Measurements from ENCODE around the gene CTSW. TPM values are rescaled to one million over a fixed set of nuclear protein-coding genes. Genes with fewer than 3 reads are reported as not detected.

The CTSW gene
- total RNA-seq, 1 experiment from 2014 or later: not detected

- no peaks in the 10 kb centered on the region for H3K27me3 ChIP-seq (ENCODE audit: control insufficient read depth, insufficient read depth, low read length)
- ChIA-PET POLR2A (no interaction called here), CTCF (interaction anchor here (0.6 kb wide), 1 partner anchor 63 kb away, joined by 3 read pairs; no protein-coding TSS in a partner anchor)
- TF ChIP-seq SIN3A (IDR thresholded peaks at IDR 0.05; ENCODE audit: borderline replicate concordance, insufficient read depth, low read depth, low read length) (no peak), POLR2AphosphoS5 (IDR thresholded peaks at IDR 0.05; ENCODE audit: low read depth, low read length) (no peak)
- TF ChIP-seq, protein P1, sequence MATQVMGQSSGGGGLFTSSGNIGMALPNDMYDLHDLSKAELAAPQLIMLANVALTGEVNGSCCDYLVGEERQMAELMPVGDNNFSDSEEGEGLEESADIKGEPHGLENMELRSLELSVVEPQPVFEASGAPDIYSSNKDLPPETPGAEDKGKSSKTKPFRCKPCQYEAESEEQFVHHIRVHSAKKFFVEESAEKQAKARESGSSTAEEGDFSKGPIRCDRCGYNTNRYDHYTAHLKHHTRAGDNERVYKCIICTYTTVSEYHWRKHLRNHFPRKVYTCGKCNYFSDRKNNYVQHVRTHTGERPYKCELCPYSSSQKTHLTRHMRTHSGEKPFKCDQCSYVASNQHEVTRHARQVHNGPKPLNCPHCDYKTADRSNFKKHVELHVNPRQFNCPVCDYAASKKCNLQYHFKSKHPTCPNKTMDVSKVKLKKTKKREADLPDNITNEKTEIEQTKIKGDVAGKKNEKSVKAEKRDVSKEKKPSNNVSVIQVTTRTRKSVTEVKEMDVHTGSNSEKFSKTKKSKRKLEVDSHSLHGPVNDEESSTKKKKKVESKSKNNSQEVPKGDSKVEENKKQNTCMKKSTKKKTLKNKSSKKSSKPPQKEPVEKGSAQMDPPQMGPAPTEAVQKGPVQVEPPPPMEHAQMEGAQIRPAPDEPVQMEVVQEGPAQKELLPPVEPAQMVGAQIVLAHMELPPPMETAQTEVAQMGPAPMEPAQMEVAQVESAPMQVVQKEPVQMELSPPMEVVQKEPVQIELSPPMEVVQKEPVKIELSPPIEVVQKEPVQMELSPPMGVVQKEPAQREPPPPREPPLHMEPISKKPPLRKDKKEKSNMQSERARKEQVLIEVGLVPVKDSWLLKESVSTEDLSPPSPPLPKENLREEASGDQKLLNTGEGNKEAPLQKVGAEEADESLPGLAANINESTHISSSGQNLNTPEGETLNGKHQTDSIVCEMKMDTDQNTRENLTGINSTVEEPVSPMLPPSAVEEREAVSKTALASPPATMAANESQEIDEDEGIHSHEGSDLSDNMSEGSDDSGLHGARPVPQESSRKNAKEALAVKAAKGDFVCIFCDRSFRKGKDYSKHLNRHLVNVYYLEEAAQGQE (IDR thresholded peaks at IDR 0.05; ENCODE audit: insufficient read depth in 1 of 2, low read depth in 2 of 2, low read length in 1 of 2): no peak
- in situ Hi-C loops (cut with HindIII; ENCODE audit: low pct_unique_long_range_greater_than_20kb, low sequenced_read_pairs): no loop called here
- no peaks in the 10 kb centered on the region for H3K9me3 ChIP-seq (ENCODE audit: control insufficient read depth, insufficient read depth, low read depth, low read length)
- H3K4me1 ChIP-seq (ENCODE audit: control insufficient read depth, insufficient read depth, low read length): peaks cover 33% of the 10 kb centered on the region
- DNase-seq (ENCODE audit: low read depth, low spot score) (no peak), ATAC-seq (no peak)
- H3K27ac ChIP-seq (ENCODE audit: low read length): 0 out of 2 replicates have a peak overlapping the region, but pooled peaks have one; percentile 6
- H3K36me3 ChIP-seq (ENCODE audit: control insufficient read depth, insufficient read depth, low read length): peaks cover 3% of the 10 kb centered on the region; the same call in 1 of the 2 replicates
- no TSS peak for BruUV-seq (replicated peaks)
- intact Hi-C loops (cut with micrococcal nuclease; ENCODE audit: unreplicated experiment): no loop called here
- H3K4me3 ChIP-seq (ENCODE audit: low read depth in 2 of 2, low read length in 2 of 2): no peak overlapping the region
Measured at GRCh38 chr11:65921876-65922275, 42.2 kb downstream of the CTSW start.

GRCh38 chr11:65922565-65922964 is 42.9 kb downstream of the CTSW start:
- ChIA-PET POLR2A (interaction anchor here (0.6 kb wide), 3 partner anchors 36 to 95 kb away, joined by 3 to 8 read pairs (median 7); no protein-coding TSS in a partner anchor), CTCF (interaction anchor here (0.9 kb wide), 1 partner anchor 37 kb away, joined by 3 read pairs; no protein-coding TSS in a partner anchor)
- no peaks in the 10 kb centered on the region for H3K27me3 ChIP-seq (ENCODE audit: control insufficient read depth, insufficient read depth, low read length)
- no peak for DNase-seq (ENCODE audit: low read depth, low spot score)
- H3K36me3 ChIP-seq (ENCODE audit: control insufficient read depth, insufficient read depth, low read length): peaks cover 3% of the 10 kb centered on the region; the same call in 1 of the 2 replicates
- intact Hi-C loops (cut with micrococcal nuclease; ENCODE audit: unreplicated experiment) (no loop called here), in situ Hi-C loops (cut with HindIII; ENCODE audit: low pct_unique_long_range_greater_than_20kb, low sequenced_read_pairs) (no loop called here)
- TF ChIP-seq POLR2AphosphoS5 (IDR thresholded peaks at IDR 0.05; ENCODE audit: low read depth, low read length) (no peak), SIN3A (IDR thresholded peaks at IDR 0.05; ENCODE audit: borderline replicate concordance, insufficient read depth, low read depth, low read length) (no peak), TCF7L2 (IDR thresholded peaks at IDR 0.05; ENCODE audit: low read depth, low read length) (no peak)
- TF ChIP-seq, protein P2, sequence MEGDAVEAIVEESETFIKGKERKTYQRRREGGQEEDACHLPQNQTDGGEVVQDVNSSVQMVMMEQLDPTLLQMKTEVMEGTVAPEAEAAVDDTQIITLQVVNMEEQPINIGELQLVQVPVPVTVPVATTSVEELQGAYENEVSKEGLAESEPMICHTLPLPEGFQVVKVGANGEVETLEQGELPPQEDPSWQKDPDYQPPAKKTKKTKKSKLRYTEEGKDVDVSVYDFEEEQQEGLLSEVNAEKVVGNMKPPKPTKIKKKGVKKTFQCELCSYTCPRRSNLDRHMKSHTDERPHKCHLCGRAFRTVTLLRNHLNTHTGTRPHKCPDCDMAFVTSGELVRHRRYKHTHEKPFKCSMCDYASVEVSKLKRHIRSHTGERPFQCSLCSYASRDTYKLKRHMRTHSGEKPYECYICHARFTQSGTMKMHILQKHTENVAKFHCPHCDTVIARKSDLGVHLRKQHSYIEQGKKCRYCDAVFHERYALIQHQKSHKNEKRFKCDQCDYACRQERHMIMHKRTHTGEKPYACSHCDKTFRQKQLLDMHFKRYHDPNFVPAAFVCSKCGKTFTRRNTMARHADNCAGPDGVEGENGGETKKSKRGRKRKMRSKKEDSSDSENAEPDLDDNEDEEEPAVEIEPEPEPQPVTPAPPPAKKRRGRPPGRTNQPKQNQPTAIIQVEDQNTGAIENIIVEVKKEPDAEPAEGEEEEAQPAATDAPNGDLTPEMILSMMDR (IDR thresholded peaks at IDR 0.05): no peak
- TF ChIP-seq, protein P1 (IDR thresholded peaks at IDR 0.05; ENCODE audit: insufficient read depth in 1 of 2, low read depth in 2 of 2, low read length in 1 of 2): no peak
- H3K4me3 ChIP-seq (ENCODE audit: low read depth in 2 of 2, low read length in 2 of 2): no peak overlapping the region
- H3K4me1 ChIP-seq (ENCODE audit: control insufficient read depth, insufficient read depth, low read length): peaks cover 26% of the 10 kb centered on the region
- BruUV-seq (replicated peaks): no TSS peak
- ATAC-seq: no peak
- no peaks in the 10 kb centered on the region for H3K9me3 ChIP-seq (ENCODE audit: control insufficient read depth, insufficient read depth, low read depth, low read length)
- H3K27ac ChIP-seq (ENCODE audit: low read length): no peak overlapping the region

Data from Panc1 (cell line).